ENCODE results near the gene DUSP12. TPM values are rescaled to one million over a fixed set of nuclear protein-coding genes. Genes with fewer than 3 reads are reported as not detected.

The DUSP12 gene
- total and polyA plus RNA-seq, 2 experiments from 2014 or later, result 35.4 to 47.9 TPM

- H3K9me2 ChIP-seq (replicated peaks; ENCODE audit: insufficient read depth), result no peaks in the 10 kb centered on the region
- H2AFZ ChIP-seq, result no peak overlapping the region
- H3K4me3 ChIP-seq, result no peak overlapping the region
- TF ChIP-seq EZH2phosphoT487 (IDR thresholded peaks at IDR 0.05; ENCODE audit: low read depth, severe bottlenecking, unreplicated experiment) (no peak), CTCF (IDR thresholded peaks at IDR 0.05; ENCODE audit: poor library complexity) (no peak), EZH2 (IDR thresholded peaks at IDR 0.05; ENCODE audit: borderline replicate concordance) (no peak)
- H3K27ac ChIP-seq, result no peak overlapping the region
- peaks cover 7% of the 10 kb centered on the region for H3K27me3 ChIP-seq
- no peaks in the 10 kb centered on the region for H3K36me3 ChIP-seq (replicated peaks; ENCODE audit: insufficient read depth, low read depth)
- DNase-seq (ENCODE audit: low spot score), result no peak
- H3K4me1 ChIP-seq (ENCODE audit: insufficient read depth), result no peaks in the 10 kb centered on the region
- no peak overlapping the region for H3K4me2 ChIP-seq
- H4K20me1 ChIP-seq (ENCODE audit: insufficient read depth, poor library complexity, severe bottlenecking), result no peaks in the 10 kb centered on the region
- no peaks in the 10 kb centered on the region for H3K9me3 ChIP-seq (ENCODE audit: low read depth)
- no peaks in the 10 kb centered on the region for H3K79me2 ChIP-seq
- 96% methylated on average over 1 of the region's 1 CpG for WGBS (ENCODE audit: low lambda C conversion rate, missing lambda C conversion rate)
These were observed 30.3 kb upstream of the DUSP12 start for GRCh38 chr1:161719325-161719611.

DNA sequence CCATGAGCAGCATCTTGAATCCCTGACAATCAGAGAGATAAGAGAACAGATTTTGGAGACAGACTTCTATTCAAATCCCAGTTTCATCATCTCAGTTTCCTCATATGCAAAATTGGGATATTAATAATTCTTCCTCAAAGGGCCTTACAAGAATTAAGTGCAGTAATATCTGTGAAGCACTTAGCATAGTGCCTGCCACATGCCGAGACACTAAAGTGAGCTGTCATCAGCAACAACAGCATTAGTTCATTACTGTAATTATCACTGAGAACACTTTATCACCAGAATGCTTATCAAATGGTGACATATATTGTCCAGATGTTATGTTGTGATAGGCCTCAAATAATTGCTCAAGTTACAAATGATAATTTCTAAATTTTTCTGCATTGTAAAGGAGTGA lies 29.2 kb upstream of the DUSP12 start:
- Histone ChIP-seq H3K79me2 (no peaks in the 10 kb centered on the region), H4K20me1 (ENCODE audit: insufficient read depth, poor library complexity, severe bottlenecking) (no peaks in the 10 kb centered on the region), H3K27ac (no peak overlapping the region), H3K27me3 (peaks cover 7% of the 10 kb centered on the region), H3K4me1 (ENCODE audit: insufficient read depth) (no peaks in the 10 kb centered on the region), H3K4me3 (no peak overlapping the region), H2AFZ (no peak overlapping the region), H3K9me2 (replicated peaks; ENCODE audit: insufficient read depth) (no peaks in the 10 kb centered on the region), H3K9me3 (ENCODE audit: low read depth) (no peaks in the 10 kb centered on the region), H3K4me2 (no peak overlapping the region), H3K36me3 (replicated peaks; ENCODE audit: insufficient read depth, low read depth) (no peaks in the 10 kb centered on the region)
- no peak for DNase-seq (ENCODE audit: low spot score)
- 74% methylated on average over 1 of the region's 1 CpG for WGBS (ENCODE audit: low lambda C conversion rate, missing lambda C conversion rate)
- TF ChIP-seq EZH2 (IDR thresholded peaks at IDR 0.05; ENCODE audit: borderline replicate concordance) (no peak), CTCF (IDR thresholded peaks at IDR 0.05; ENCODE audit: poor library complexity) (no peak), EZH2phosphoT487 (IDR thresholded peaks at IDR 0.05; ENCODE audit: low read depth, severe bottlenecking, unreplicated experiment) (no peak)

- Histone ChIP-seq H3K4me3 (no peak within 1 kb of the TSS), H3K27ac (no peak within 1 kb of the TSS), H3K36me3 (replicated peaks; ENCODE audit: insufficient read depth, low read depth) (no peaks in the 10 kb centered on the region), H3K27me3 (peaks cover 5% of the 10 kb centered on the region), H3K4me1 (ENCODE audit: insufficient read depth) (no peaks in the 10 kb centered on the region), H3K4me2 (no peak within 1 kb of the TSS), H3K79me2 (no peaks in the 10 kb centered on the region), H3K9me3 (ENCODE audit: low read depth) (no peaks in the 10 kb centered on the region), H2AFZ (no peak within 1 kb of the TSS), H3K9me2 (replicated peaks; ENCODE audit: insufficient read depth) (no peaks in the 10 kb centered on the region), H4K20me1 (ENCODE audit: insufficient read depth, poor library complexity, severe bottlenecking) (no peaks in the 10 kb centered on the region)
- 61% methylated on average over 4 of the region's 4 CpGs for WGBS (ENCODE audit: low lambda C conversion rate, missing lambda C conversion rate)
- DNase-seq (ENCODE audit: low spot score), result no peak
- no peak for TF ChIP-seq CTCF (IDR thresholded peaks at IDR 0.05; ENCODE audit: poor library complexity)
- TF ChIP-seq EZH2phosphoT487 (IDR thresholded peaks at IDR 0.05; ENCODE audit: low read depth, severe bottlenecking, unreplicated experiment), result no peak
- no peak for TF ChIP-seq EZH2 (IDR thresholded peaks at IDR 0.05; ENCODE audit: borderline replicate concordance)
These were observed 28.4 kb upstream of the DUSP12 start, which contains the start of gene FCRLB for GRCh38 chr1:161720956-161721737. TSS of gene FCRLB (plus strand) at chr1:161721544. CDS start at chr1:161722673, 1,129 bp downstream.
